Activated naive CD4-positive, alpha-beta T cell treated with anti-CD3 and anti-CD28 coated beads, Interleukin-2, amount 50 U/mL, for 24 hours (primary cell): ENCODE results near the gene C1orf226.

Source experiments
- H3K27ac Mint-ChIP-seq: one replicate; pipeline ENCODE4 v1.8.0; 2021; ENCODE audit warnings: mild to moderate bottlenecking, mixed read lengths
- H3K27me3 Mint-ChIP-seq: one replicate; pipeline ENCODE4 v1.8.0; 2021; ENCODE audit warnings: mixed read lengths
- H3K36me3 Mint-ChIP-seq: one replicate; pipeline ENCODE4 v1.8.0; 2021; ENCODE audit warnings: mixed read lengths
- H3K4me1 Mint-ChIP-seq: one replicate; pipeline ENCODE4 v1.8.0; 2021; ENCODE audit warnings: mixed read lengths
- H3K4me3 Mint-ChIP-seq: one replicate; pipeline ENCODE4 v1.8.0; 2021; ENCODE audit warnings: mild to moderate bottlenecking, mixed read lengths
- H3K9me3 Mint-ChIP-seq: one replicate; pipeline ENCODE4 v1.8.0; 2021; ENCODE audit warnings: mixed read lengths

C1orf226 gene

GRCh38 chr1:162373072-162373427 lies 8.5 kb upstream of the C1orf226 start:
- H3K27me3 Mint-ChIP-seq, result peaks cover 2% of the 10 kb centered on the region
- no peaks in the 10 kb centered on the region for H3K4me1 Mint-ChIP-seq
- no peaks in the 10 kb centered on the region for H3K9me3 Mint-ChIP-seq
- H3K4me3 Mint-ChIP-seq, result no peak overlapping the region
- H3K27ac Mint-ChIP-seq, result no peak overlapping the region
- no peaks in the 10 kb centered on the region for H3K36me3 Mint-ChIP-seq

GRCh38 chr1:162373541-162374260 lies 7.8 kb upstream of the C1orf226 start:
- Mint-ChIP-seq H3K4me3 (no peak overlapping the region), H3K27ac (no peak overlapping the region), H3K36me3 (no peaks in the 10 kb centered on the region), H3K9me3 (no peaks in the 10 kb centered on the region), H3K4me1 (no peaks in the 10 kb centered on the region), H3K27me3 (peaks cover 2% of the 10 kb centered on the region)

GRCh38 chr1:162374406-162374805 lies 7.1 kb upstream of the C1orf226 start:
- Mint-ChIP-seq H3K36me3 (no peaks in the 10 kb centered on the region), H3K9me3 (no peaks in the 10 kb centered on the region), H3K4me1 (no peaks in the 10 kb centered on the region), H3K4me3 (no peak overlapping the region), H3K27me3 (peaks cover 2% of the 10 kb centered on the region), H3K27ac (no peak overlapping the region)

- peaks cover 2% of the 10 kb centered on the region for H3K27me3 Mint-ChIP-seq
- H3K9me3 Mint-ChIP-seq, result no peaks in the 10 kb centered on the region
- H3K4me3 Mint-ChIP-seq, result no peak overlapping the region
Observed at GRCh38 chr1:162375463-162375862, 6.1 kb upstream of the C1orf226 start.

GRCh38 chr1:162376691-162377090 lies 4.8 kb upstream of the C1orf226 start, which contains the start of gene SPATA46:
TSS of gene SPATA46 (minus strand) at chr1:162376854. CDS start at chr1:162376790, 64 bp downstream.
- Mint-ChIP-seq H3K9me3 (no peaks in the 10 kb centered on the region), H3K27me3 (peaks cover 2% of the 10 kb centered on the region), H3K36me3 (no peaks in the 10 kb centered on the region), H3K27ac (no peak within 1 kb of the TSS), H3K4me1 (no peaks in the 10 kb centered on the region), H3K4me3 (no peak within 1 kb of the TSS)

More at GRCh38 chr1:162375463-162375862, 6.1 kb upstream of the C1orf226 start:
- no peak overlapping the region for H3K27ac Mint-ChIP-seq
- no peaks in the 10 kb centered on the region for H3K4me1 Mint-ChIP-seq
- H3K36me3 Mint-ChIP-seq, result no peaks in the 10 kb centered on the region

GRCh38 chr1:162380061-162380846 lies 1.3 kb upstream of the C1orf226 start:
- Mint-ChIP-seq H3K9me3 (no peaks in the 10 kb centered on the region), H3K4me1 (no peaks in the 10 kb centered on the region), H3K27me3 (no peaks in the 10 kb centered on the region), H3K36me3 (no peaks in the 10 kb centered on the region), H3K4me3 (no peak overlapping the region), H3K27ac (no peak overlapping the region)

- H3K27ac Mint-ChIP-seq, result no peak overlapping the region
- no peaks in the 10 kb centered on the region for H3K4me1 Mint-ChIP-seq
- no peaks in the 10 kb centered on the region for H3K36me3 Mint-ChIP-seq
- no peaks in the 10 kb centered on the region for H3K27me3 Mint-ChIP-seq
- no peak overlapping the region for H3K4me3 Mint-ChIP-seq
- no peaks in the 10 kb centered on the region for H3K9me3 Mint-ChIP-seq
Observed at GRCh38 chr1:162381941-162382750, 618 bp downstream of the C1orf226 start.

GRCh38 chr1:162383091-162383490 lies 1.6 kb downstream of the C1orf226 start:
- Mint-ChIP-seq H3K27me3 (no peaks in the 10 kb centered on the region), H3K4me3 (no peak overlapping the region), H3K36me3 (no peaks in the 10 kb centered on the region)

GRCh38 chr1:162383516-162383915 lies 2.0 kb downstream of the C1orf226 start:
- H3K4me1 Mint-ChIP-seq, result no peaks in the 10 kb centered on the region
- no peaks in the 10 kb centered on the region for H3K27me3 Mint-ChIP-seq
- H3K27ac Mint-ChIP-seq, result no peak overlapping the region
- H3K36me3 Mint-ChIP-seq, result no peaks in the 10 kb centered on the region
- no peaks in the 10 kb centered on the region for H3K9me3 Mint-ChIP-seq
- no peak overlapping the region for H3K4me3 Mint-ChIP-seq

More at GRCh38 chr1:162383091-162383490, 1.6 kb downstream of the C1orf226 start:
- no peak overlapping the region for H3K27ac Mint-ChIP-seq
- no peaks in the 10 kb centered on the region for H3K4me1 Mint-ChIP-seq
- H3K9me3 Mint-ChIP-seq, result no peaks in the 10 kb centered on the region

GRCh38 chr1:162384116-162384515 lies 2.6 kb downstream of the C1orf226 start:
- no peak overlapping the region for H3K4me3 Mint-ChIP-seq
- no peaks in the 10 kb centered on the region for H3K36me3 Mint-ChIP-seq
- H3K4me1 Mint-ChIP-seq, result peaks cover 2% of the 10 kb centered on the region
- no peaks in the 10 kb centered on the region for H3K27me3 Mint-ChIP-seq
- H3K9me3 Mint-ChIP-seq, result no peaks in the 10 kb centered on the region
- H3K27ac Mint-ChIP-seq, result no peak overlapping the region

GRCh38 chr1:162384601-162385279 lies 3.2 kb downstream of the C1orf226 start:
- Mint-ChIP-seq H3K4me1 (peaks cover 6% of the 10 kb centered on the region), H3K27me3 (peaks cover 3% of the 10 kb centered on the region), H3K9me3 (no peaks in the 10 kb centered on the region), H3K27ac (no peak overlapping the region), H3K4me3 (no peak overlapping the region), H3K36me3 (no peaks in the 10 kb centered on the region)

- Mint-ChIP-seq H3K36me3 (no peaks in the 10 kb centered on the region), H3K4me3 (no peak overlapping the region), H3K9me3 (no peaks in the 10 kb centered on the region), H3K27me3 (peaks cover 3% of the 10 kb centered on the region), H3K4me1 (peaks cover 6% of the 10 kb centered on the region), H3K27ac (no peak overlapping the region)
Observed at GRCh38 chr1:162385280-162385623, 3.7 kb downstream of the C1orf226 start.

GRCh38 chr1:162385702-162386101 lies 4.2 kb downstream of the C1orf226 start:
- Mint-ChIP-seq H3K4me3 (no peak overlapping the region), H3K4me1 (peaks cover 6% of the 10 kb centered on the region), H3K27me3 (peaks cover 7% of the 10 kb centered on the region), H3K9me3 (no peaks in the 10 kb centered on the region), H3K36me3 (no peaks in the 10 kb centered on the region), H3K27ac (no peak overlapping the region)

- H3K36me3 Mint-ChIP-seq, result no peaks in the 10 kb centered on the region
- peaks cover 7% of the 10 kb centered on the region for H3K27me3 Mint-ChIP-seq
- no peak overlapping the region for H3K4me3 Mint-ChIP-seq
- H3K27ac Mint-ChIP-seq, result no peak overlapping the region
- H3K4me1 Mint-ChIP-seq, result peaks cover 6% of the 10 kb centered on the region
- no peaks in the 10 kb centered on the region for H3K9me3 Mint-ChIP-seq
Observed at GRCh38 chr1:162386292-162387225, 5.0 kb downstream of the C1orf226 start.
